Measurements from ENCODE around the gene SLAMF7.

GRCh38 chr1:160758521-160758920, 19.5 kb downstream of the SLAMF7 start:
- TF ChIP-seq ATF3 (IDR thresholded peaks at IDR 0.05; ENCODE audit: insufficient read depth, low read depth, low read length), result no peak
- TF ChIP-seq MAFK (IDR thresholded peaks at IDR 0.05; ENCODE audit: low read depth, low read length), result no peak
- no peak for TF ChIP-seq CTCF (IDR thresholded peaks at IDR 0.05; ENCODE audit: control extremely low read depth in 1 of 3, insufficient read depth in 1 of 3, low read depth in 1 of 3, low read length in 3 of 3)
- TF ChIP-seq POLR2A (IDR thresholded peaks at IDR 0.05; ENCODE audit: control extremely low read depth in 1 of 2, low read depth in 2 of 2, low read length in 2 of 2), result no peak
- TF ChIP-seq EP300 (IDR thresholded peaks at IDR 0.05; ENCODE audit: borderline replicate concordance in 1 of 2, low read depth in 2 of 2, low read length in 2 of 2), result no peak
- TF ChIP-seq CREB1 (IDR thresholded peaks at IDR 0.05), result no peak
- no peak for TF ChIP-seq YY1 (IDR thresholded peaks at IDR 0.05; ENCODE audit: low read depth, low read length)
- TF ChIP-seq HDAC6 (IDR thresholded peaks at IDR 0.05; ENCODE audit: low read depth, low read length), result no peak
- no peak for TF ChIP-seq RAD21 (IDR thresholded peaks at IDR 0.05 in 1 of 2, conservative IDR thresholded peaks at IDR 0.05 in 1 of 2; ENCODE audit: low read depth in 2 of 2, low read length in 2 of 2)
- no peak for TF ChIP-seq SRF (IDR thresholded peaks at IDR 0.05; ENCODE audit: low read depth, low read length)

All from H1 (cell line).